Peyer's patch (tissue), 4 donors: ENCODE results near the gene NDUFB7. TPM values are rescaled to one million over a fixed set of nuclear protein-coding genes. Genes with fewer than 3 reads are reported as not detected.
A peak's percentile ranks its signal among the peaks of the same experiment; 100 is the strongest.
"Not testable (repeated sequence)": the region's sequence is repeated elsewhere in the genome, so short reads cannot be mapped to it uniquely, and the experiment has no call there.

Source experiments
- DNase-seq, 3 donors: peaks; one replicate each; pipeline ENCODE4 v3.0.0-alpha.2; 2017 to 2019
- H3K27ac ChIP-seq, 4 donors: fragments of 200-600 bp; sonication (generic); one replicate each; pipeline ENCODE4 v1.5.1; 2016 to 2019
- H3K27me3 ChIP-seq, 2 donors: fragments of 200-600 bp; sonication (generic); one replicate each; pipeline ENCODE4 v1.5.1; 2019
- H3K36me3 ChIP-seq, 3 donors: fragments of 200-600 bp; sonication (generic); one replicate each; pipeline ENCODE4 v1.5.1; 2016 to 2019
- H3K4me1 ChIP-seq, 4 donors: fragments of 200-600 bp; sonication (generic); one replicate each; pipeline ENCODE4 v1.5.1; 2016 to 2019
- H3K4me3 ChIP-seq, 4 donors: fragments of 200-600 bp; sonication (generic); 1 replicate in 3 of 4; 2 replicates in 1 of 4; pipeline ENCODE4 v1.5.1; 2016 to 2019; ENCODE audit warnings: mild to moderate bottlenecking in 1 of 4
- H3K9me3 ChIP-seq, 4 donors: fragments of 200-600 bp; sonication (generic); one replicate each; pipeline ENCODE4 v1.5.1; 2016 to 2019; ENCODE audit warnings: mild to moderate bottlenecking in 1 of 4
- CTCF ChIP-seq, 6 experiments: fragments of 450-650 bp in 4 of 6; fragments of 200-600 bp in 2 of 6; sonication (generic) in 1 of 6; IDR thresholded peaks; one replicate each; pipeline ENCODE4 v1.5.1; 2017 to 2019; ENCODE audit warnings: antibody characterized with exemption in 6 of 6, mild to moderate bottlenecking in 3 of 6, moderate library complexity in 1 of 6
- POLR2A ChIP-seq, 2 donors: fragments of 450-650 bp; IDR thresholded peaks; one replicate each; pipeline ENCODE4 v1.5.1; 2017; ENCODE audit warnings: antibody characterized with exemption in 2 of 2, mild to moderate bottlenecking in 2 of 2, moderate library complexity in 2 of 2
- total RNA-seq, 4 donors: library from RNA; depleted of rRNA; stranded (reverse); fragments of >200 nt; gene quantifications; one replicate each; pipeline ENCODE4 v1.1.0, GENCODE V29; 2016

The NDUFB7 gene
- total RNA-seq, 4 donors from 2014 or later: 275 to 432 (median 358) TPM

GRCh38 chr19:14612657-14613056, 40.8 kb upstream of the NDUFB7 start:
- peak overlapping the region in 1 of 4 donors; percentile 72 for H3K27ac ChIP-seq
- H3K4me3 ChIP-seq: no peak overlapping the region
- H3K9me3 ChIP-seq: no peaks in the 10 kb centered on the region
- TF ChIP-seq CTCF (IDR thresholded peaks at IDR 0.05): no peak
- no peak for TF ChIP-seq POLR2A (IDR thresholded peaks at IDR 0.05)
- DNase-seq: no peak
- H3K27me3 ChIP-seq: no peaks in the 10 kb centered on the region
- no peaks in the 10 kb centered on the region for H3K36me3 ChIP-seq
- peaks cover 0 to 8% (median 4%) of the 10 kb centered on the region in 4 donors for H3K4me1 ChIP-seq

GRCh38 chr19:14612242-14612641, 40.4 kb upstream of the NDUFB7 start:
- H3K27ac ChIP-seq: peak overlapping the region in 1 of 4 donors; percentile 72
- not testable (repeated sequence) for DNase-seq, H3K4me3 ChIP-seq, H3K36me3 ChIP-seq, H3K4me1 ChIP-seq, H3K9me3 ChIP-seq, H3K27me3 ChIP-seq

GRCh38 chr19:14611051-14611450, 39.2 kb upstream of the NDUFB7 start:
- Histone ChIP-seq H3K27ac (no peak overlapping the region), H3K9me3 (no peaks in the 10 kb centered on the region), H3K4me3 (no peak overlapping the region), H3K27me3 (no peaks in the 10 kb centered on the region), H3K4me1 (peaks cover 0 to 8% (median 4%) of the 10 kb centered on the region in 4 donors), H3K36me3 (no peaks in the 10 kb centered on the region)
- TF ChIP-seq POLR2A (IDR thresholded peaks at IDR 0.05): no peak
- no peak for TF ChIP-seq CTCF (IDR thresholded peaks at IDR 0.05)
- DNase-seq: no peak

GRCh38 chr19:14606627-14607026, 34.8 kb upstream of the NDUFB7 start:
- no peaks in the 10 kb centered on the region for H3K9me3 ChIP-seq
- TF ChIP-seq POLR2A (IDR thresholded peaks at IDR 0.05) (no peak), CTCF (IDR thresholded peaks at IDR 0.05) (no peak)
- no peak for DNase-seq
- no peak overlapping the region for H3K27ac ChIP-seq
- no peak overlapping the region for H3K4me3 ChIP-seq
- H3K27me3 ChIP-seq: no peaks in the 10 kb centered on the region
- no peaks in the 10 kb centered on the region for H3K36me3 ChIP-seq
- peaks cover 0 to 9% (median 0%) of the 10 kb centered on the region in 4 donors for H3K4me1 ChIP-seq

GRCh38 chr19:14603990-14604387, 32.1 kb upstream of the NDUFB7 start:
- Histone ChIP-seq H3K4me1 (peaks cover 0 to 9% (median 0%) of the 10 kb centered on the region in 4 donors), H3K4me3 (no peak overlapping the region), H3K27me3 (no peaks in the 10 kb centered on the region)

More at GRCh38 chr19:14603990-14604387, 32.1 kb upstream of the NDUFB7 start:
- TF ChIP-seq CTCF (IDR thresholded peaks at IDR 0.05) (no peak), POLR2A (IDR thresholded peaks at IDR 0.05) (no peak)
- H3K27ac ChIP-seq: peak overlapping the region in 1 of 4 donors; percentile 69
- H3K36me3 ChIP-seq: no peaks in the 10 kb centered on the region
- H3K9me3 ChIP-seq: no peaks in the 10 kb centered on the region
- DNase-seq: peak in 2 of 3 donors; percentile 47 to 57
